Stimulated activated CD8-positive, alpha-beta memory T cell treated with anti-CD3 and anti-CD28 coated beads, Interleukin-2, amount 100 ng/mL, for 1 hour (primary cell): ENCODE results near the gene PTPN6.

ENCODE experiments used
- DNase-seq, 2 donors: peaks; one replicate each; pipeline ENCODE4 v3.0.0-alpha.2; 2020; ENCODE audit warnings: low read depth in 2 of 2

PTPN6 gene

DNA sequence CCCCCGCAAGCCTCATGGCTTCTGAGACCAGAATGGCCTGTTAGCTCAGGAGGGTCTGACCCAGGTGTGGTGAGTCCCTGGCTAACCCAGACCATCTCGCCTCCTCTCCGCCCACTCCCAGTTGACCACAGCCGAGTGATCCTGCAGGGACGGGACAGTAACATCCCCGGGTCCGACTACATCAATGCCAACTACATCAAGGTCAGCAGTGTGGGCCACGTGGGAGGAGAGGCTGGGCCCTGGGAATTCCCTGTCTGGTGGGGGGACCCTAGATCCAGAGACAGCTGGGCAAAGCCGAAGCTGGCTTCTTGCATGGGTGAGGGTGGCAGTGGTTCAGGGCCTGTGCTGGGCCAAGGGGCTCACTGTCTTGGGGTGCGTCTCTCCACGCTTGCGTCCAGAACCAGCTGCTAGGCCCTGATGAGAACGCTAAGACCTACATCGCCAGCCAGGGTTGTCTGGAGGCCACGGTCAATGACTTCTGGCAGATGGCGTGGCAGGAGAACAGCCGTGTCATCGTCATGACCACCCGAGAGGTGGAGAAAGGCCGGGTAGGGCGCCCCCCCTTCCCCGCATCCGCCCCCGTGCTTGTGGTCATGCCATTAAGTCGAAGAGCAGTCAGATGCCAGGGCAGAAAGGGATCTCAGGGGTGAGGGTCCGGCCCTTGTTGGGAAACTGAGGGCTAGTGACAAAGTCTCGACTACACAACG, 5.0 kb downstream of the PTPN6 start:
- no peak for DNase-seq

GRCh38 chr12:6957151-6957701, 6.1 kb downstream of the PTPN6 start:
- no peak for DNase-seq

DNA sequence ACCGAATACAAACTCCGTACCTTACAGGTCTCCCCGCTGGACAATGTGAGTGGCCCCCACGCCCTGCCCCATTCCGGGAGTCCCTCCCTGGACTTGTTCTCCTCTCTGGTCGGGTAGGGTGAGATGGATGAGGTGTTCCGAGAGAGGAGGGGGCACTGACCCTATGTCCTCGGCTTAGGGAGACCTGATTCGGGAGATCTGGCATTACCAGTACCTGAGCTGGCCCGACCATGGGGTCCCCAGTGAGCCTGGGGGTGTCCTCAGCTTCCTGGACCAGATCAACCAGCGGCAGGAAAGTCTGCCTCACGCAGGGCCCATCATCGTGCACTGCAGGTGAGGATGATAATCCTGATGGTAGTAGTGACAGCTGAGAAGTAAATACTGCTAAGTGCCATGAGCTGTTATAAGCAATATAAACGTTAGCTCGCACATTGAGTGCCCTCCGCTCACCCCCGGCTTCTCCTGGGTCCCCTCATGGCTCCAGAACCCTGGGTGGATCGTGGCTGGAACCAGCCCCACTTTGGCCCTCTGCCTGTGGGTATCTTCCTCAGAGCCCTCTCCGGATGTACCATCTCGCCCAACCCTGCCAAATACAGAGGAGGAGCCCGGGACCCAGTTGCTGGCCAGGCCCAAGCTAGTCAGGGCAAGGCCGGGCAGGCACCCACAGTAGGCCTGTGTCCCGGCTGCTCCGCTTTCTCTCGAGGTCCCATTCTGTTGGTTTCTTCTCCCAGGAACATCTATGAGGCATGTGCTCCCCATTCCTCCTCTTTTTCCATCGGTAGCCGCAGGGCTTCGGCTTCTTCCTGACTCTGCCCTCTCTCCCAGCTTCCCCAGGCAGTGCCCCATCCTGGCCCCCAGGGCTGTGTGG, 6.8 kb downstream of the PTPN6 start:
- no peak for DNase-seq

DNA sequence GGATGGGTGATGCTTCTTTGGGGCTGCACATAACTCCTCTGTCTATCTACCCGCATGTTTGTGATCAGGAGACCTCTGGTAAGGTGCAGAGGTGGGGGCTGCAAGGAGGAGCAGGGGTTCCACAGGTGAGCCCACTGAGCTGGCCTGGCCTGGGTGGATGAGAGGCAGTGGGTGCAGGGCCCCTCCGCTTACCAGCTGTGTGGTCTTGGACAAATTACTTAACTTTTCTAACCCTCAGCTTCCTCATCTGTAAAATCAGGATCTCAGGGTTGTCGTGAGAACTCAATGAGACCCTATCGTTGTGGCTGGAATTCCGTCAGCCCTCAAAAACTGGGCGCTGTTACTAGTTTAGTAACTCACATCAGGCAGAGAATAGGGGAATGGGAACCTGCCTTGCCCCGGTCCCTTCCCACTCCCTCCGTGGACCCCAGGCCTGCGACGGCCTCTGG, 7.5 kb downstream of the PTPN6 start:
- DNase-seq, result no peak

DNA sequence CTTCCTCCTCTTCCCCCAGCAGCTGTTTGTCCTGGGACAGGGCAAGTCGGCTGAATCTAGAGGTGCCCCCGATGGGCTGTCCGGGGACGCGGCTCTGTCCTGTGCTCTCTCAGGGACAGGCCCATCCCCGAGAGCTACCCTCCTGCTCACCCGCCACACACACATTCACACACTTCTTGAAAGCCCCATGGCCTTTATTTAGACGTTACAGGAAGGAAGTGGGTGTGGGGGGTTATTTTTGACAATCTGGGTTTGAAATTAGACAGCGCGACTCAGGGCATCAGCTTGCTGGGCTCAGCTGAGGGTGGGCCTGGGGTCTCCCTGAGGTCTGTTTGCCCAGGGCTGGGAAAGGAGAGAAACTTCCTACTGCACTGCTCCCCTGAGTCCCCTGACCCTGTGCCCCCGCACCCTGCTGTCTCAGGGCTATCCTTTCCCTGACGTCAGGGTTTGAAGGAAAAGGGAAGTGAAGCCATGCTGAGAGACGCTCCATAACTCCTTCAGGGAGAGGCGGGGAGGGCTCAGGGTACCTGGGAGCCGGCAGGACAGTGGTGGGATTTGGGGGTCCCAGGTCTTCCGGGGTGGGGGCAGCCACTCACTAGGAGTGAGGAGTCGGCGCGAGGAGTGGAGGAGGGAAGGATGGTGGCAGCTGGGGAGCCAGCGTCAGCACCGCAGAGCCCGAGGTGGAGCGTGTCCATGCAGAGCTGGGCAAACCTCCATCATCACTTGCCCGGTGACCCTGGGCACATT, 8.1 kb downstream of the PTPN6 start:
- DNase-seq, result no peak

DNA sequence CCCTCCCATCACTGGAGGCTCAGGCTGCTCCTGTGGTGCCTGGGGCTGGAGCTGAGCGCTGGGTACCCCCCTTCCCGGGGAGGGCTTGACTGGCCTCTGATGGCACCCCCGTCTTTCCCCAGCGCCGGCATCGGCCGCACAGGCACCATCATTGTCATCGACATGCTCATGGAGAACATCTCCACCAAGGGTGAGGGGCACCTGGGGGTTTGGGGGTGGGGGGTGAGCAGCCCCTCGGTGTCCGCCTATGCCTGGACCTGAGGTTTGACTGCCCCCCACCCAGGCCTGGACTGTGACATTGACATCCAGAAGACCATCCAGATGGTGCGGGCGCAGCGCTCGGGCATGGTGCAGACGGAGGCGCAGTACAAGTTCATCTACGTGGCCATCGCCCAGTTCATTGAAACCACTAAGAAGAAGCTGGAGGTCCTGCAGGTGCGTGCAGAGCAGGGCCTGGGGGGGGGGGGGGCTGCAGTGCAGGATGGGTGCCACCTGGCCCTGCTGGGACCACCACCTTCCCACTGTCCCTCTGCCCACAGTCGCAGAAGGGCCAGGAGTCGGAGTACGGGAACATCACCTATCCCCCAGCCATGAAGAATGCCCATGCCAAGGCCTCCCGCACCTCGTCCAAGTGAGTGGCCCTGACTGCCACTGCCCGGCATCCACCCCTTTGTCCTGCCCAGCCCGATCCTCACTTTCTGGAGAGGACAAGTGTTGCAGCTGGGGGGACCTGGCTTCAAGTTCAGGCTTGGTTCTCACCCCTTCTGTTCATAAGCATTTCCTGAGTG, 8.8 kb downstream of the PTPN6 start:
- DNase-seq, result no peak

GRCh38 chr12:6960593-6961277, 9.6 kb downstream of the PTPN6 start:
- DNase-seq, result no peak

DNA sequence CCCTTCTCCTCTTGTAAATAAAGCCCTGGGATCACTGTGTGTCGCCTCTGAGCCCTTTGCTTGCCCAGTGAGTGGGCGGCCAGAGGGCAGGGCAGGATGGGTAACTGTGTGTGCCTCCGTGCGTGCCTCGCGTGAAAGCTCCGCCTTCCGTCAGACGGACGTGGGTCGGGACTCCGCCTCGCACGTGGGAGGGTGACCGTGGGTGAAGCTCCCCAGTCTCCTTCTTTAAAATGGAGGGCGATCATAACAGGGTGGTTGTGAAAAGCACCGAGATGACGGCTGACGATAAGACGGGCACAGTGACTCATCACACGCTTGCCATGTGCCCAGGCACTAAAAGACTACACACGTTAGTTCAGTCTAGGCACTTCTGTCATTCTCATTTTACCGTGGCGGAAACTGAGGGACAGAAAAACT, 10.1 kb downstream of the PTPN6 start:
- peak; percentile 81 to 85 for DNase-seq

DNA sequence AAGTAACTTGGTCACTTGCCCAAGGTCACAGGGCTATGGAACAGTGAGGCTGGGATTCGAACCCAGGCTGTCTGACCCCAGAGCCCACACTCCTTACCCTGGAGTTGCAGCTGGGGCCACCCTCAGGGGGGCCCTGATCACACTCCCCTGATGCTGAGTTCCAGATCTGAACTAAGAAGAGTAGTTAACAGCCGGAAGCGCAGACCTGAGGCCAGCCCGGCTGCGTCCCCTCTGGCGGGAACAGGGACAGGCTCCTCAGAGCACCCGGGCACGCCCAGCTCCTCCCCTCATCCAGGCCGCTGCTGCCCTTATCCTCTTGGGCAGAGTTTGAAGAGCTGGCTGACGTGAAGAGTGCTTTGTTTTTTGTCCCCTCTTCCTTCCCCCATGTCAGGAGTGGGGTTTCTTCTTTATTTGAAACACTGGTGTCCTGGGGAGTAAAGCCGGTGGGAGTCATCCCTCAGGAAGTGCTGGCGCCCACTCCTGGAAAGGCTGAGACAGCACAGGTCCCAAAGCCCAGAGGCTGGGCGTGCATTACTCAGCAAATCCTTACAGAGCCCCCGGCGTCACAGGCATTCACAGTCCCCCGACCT, 10.6 kb downstream of the PTPN6 start:
- no peak for DNase-seq

- no peak for DNase-seq
Observed at GRCh38 chr12:6962285-6963015, 11.3 kb downstream of the PTPN6 start.

DNA sequence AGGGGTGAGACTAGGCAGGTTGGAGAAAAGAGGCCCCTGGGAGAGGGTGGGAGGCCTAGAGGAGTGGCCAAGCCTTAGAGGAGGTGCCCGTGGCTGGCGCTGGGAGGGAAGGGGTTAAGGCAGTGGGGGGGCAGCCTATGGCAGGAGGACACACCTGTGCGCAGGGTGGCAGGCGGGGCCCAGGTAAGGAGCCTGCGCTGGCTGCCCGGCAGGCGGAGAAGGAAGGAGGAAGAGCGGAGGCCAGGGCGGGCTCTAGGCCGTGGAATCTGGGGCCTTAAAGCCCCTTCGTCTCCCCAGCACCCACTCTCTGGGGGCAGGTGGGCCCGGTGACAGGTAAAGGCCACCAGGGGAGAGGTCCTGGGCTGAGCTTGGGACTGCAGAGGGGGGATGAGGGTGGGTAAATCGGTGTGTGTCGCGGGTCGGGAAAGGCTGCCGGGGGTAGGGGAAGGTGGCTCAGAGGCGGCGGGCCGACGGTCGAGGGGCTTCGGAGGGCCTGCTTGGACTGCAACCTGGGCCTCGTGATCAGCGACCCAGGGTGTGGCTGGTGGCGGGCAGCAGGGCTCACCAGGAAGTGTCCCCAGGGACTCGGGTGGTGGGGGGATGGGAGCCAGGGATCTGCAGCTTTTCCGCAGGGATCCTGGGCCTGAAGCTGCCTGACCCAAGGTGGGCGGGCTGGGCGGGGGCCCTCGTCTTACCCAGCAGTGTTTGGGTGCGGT, 12.0 kb downstream of the PTPN6 start:
- no peak for DNase-seq

DNA sequence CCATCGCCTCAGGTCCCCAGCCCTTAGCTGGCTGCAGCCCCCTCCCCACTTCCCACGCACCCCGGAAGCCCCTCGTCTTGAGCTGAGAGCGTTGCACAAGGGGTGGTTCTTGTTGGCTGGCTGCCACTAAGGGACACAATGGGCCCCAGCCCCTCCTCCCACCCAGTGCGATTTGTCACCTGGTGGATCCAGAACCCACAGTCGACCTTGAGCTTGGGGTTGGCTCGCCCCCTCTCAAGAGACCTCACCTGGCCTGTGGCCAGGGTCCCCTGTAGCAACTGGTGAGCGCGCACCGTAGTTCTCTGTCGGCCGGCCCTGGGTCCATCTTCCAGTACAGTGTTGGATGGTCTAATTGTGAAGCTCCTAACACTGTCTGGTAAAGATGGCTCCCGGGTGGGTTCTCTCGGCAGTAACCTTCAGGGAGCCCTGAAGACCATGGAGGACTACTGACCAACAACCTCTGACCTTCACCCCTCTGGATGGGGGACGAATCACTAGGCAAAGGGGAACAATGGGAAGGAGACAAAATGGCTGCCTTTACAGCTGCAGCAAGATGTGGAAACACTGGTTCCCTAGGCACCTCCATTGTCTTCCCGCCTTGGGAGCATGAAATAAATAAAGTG, 12.7 kb downstream of the PTPN6 start:
- no peak for DNase-seq

- no peak for DNase-seq
Observed at GRCh38 chr12:6964605-6965025, 13.5 kb downstream of the PTPN6 start.

DNA sequence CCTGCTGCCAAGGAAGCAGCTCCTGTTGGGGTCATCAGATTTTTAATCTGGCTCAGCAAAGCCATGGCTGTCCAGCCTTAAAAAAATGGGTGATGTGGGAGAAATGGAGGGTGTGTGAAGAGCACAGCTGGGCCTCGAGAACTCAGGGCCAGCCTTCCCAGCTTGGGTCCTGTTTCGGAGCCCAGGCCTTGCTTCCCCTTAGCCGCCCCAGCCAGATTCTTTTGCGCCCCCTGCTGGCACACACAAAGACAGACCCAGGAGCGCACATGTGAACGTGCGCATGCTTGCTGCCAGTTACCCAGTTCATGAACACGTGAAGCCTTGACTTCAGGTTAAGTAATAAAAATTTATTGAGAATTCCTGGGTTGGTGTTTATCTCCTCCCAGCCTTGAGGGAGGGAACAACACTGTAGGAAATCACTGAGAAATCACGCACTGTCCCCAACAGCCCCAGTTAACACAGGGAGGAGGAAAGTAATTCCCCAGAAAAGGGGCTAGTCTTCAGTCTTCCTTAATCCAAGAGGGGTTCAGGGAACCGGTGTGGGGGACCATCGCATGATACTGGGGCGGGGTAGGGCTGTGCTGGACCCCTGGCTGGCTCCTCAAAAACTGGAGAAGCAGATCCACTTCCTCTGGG, 14.0 kb downstream of the PTPN6 start:
- peak; percentile 77 to 80 for DNase-seq

- DNase-seq, result no peak
Observed at GRCh38 chr12:6965714-6966113, 14.6 kb downstream of the PTPN6 start.

DNA sequence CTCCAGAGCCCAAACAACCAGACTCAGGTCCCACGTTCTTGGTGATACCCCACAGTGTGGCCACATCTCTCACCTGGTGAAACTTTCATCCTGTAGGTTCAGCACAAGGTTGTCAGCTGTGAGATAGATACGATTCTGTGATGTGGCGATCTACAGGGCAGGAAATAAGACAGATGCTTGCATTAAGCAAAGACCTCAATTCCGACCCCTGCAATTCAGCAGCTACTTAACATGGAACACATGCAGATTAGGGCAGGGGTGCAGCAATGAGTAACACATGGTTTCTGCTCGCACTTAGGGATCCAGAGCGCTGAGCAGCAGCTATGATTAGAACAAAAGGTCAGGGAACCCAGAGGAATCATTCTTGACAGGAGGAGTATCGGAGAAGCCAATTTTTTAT, 15.2 kb downstream of the PTPN6 start:
- no peak for DNase-seq

- DNase-seq, result no peak
Observed at GRCh38 chr12:6967651-6968100, 16.5 kb downstream of the PTPN6 start.

DNA sequence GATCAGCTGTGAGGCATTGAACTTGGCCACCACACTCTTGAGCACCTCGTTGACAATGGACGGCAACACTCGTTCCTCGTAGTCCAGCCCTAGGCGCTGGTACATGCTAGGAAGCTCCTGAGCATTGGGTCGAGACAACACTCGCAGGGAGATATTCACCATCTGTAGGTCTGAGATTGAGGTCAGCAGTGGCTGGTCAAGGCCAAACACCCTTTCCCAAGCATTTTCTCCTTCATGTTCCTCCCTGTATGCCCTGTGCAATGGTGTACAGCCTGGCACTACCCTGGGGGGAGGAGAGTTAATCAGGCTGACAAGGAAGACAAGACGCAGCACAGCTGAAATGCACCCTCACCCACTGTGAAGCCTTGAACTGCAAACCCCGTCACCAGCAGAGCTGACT, 17.3 kb downstream of the PTPN6 start:
- DNase-seq, result no peak
